GM18907 (cell line): Measurements from ENCODE around the gene TOP1.
A peak's percentile ranks its signal among the peaks of the same experiment; 100 is the strongest.
"Not testable (repeated sequence)": the region's sequence is repeated elsewhere in the genome, so short reads cannot be mapped to it uniquely, and the experiment has no call there.

Experiments
- ATAC-seq: cut with Tn5 transposase; IDR thresholded peaks from one replicate; pipeline ENCODE4 v1.9.1; 2021; ENCODE audit warnings: mild to moderate bottlenecking, moderate library complexity; ENCODE audit not compliant: unreplicated experiment

The TOP1 gene

DNA sequence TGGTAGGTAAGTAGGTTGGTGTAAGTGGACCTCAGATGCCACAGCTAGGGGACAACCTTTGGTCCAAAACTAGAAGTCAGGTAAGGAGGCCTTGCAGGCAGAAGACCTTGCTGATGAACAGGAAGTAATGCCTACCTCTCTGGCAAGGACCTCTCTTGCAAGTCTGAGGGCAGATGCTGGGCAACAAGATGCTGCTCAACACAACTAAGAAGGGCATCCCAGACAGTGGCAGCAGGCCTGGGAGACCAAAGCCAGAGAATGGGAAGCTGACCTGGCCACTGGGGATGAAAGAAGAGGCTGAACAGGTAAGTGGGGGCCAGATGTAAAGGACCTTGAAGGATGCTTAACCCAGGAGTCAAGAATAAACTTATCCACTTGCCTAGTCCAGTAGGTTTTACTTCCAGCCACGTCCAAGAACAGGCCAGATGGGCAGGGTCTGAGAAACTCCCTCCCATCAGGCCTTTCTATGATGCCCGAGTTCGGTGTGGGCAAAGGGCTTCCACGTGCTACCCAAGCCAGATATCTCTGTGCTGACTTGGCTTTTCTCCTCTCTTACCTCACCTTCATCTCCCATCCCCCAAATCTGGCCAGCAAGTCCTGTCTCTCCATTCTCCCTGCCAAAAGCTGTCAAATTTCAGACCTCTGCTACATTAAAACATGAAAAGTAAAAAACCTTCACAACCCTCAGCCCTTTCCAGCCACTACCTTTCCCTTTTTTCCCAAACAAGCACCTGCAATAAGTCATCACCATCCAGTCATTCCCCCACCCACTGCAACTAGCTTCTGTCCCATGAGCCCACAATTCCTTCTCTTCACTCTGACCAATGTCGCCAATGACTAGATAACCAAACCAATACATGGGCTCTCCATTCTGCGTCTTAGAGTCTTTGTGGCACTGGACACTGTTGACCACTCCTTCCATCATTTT, 97.2 kb downstream of the TOP1 start:
- ATAC-seq: no peak

DNA sequence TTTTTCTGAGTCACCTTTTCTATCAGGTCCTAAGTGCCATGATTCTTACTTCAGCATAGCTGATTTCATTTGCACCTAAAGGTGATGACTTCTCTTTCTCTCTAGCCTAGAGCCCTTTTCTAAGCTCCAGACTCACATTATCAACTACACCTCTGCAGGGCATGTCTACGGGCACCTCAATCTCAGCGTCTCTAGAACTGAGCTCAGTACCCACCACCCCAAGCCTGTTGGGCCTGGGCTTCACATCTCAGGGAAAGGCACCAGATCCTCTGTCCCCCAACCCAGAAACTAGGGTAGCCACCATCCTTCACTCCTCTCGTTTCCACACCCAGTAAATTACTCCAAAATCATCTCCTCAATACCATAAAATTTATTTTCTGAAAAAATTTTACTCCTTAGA, 98.1 kb downstream of the TOP1 start:
- ATAC-seq: no peak

- not testable (repeated sequence) for ATAC-seq
Observed at GRCh38 chr20:41128317-41128716, 99.7 kb downstream of the TOP1 start.

GRCh38 chr20:41131594-41132387, 103.2 kb downstream of the TOP1 start:
- no peak for ATAC-seq

GRCh38 chr20:41132388-41132775, 103.8 kb downstream of the TOP1 start:
- ATAC-seq: not testable (repeated sequence)

DNA sequence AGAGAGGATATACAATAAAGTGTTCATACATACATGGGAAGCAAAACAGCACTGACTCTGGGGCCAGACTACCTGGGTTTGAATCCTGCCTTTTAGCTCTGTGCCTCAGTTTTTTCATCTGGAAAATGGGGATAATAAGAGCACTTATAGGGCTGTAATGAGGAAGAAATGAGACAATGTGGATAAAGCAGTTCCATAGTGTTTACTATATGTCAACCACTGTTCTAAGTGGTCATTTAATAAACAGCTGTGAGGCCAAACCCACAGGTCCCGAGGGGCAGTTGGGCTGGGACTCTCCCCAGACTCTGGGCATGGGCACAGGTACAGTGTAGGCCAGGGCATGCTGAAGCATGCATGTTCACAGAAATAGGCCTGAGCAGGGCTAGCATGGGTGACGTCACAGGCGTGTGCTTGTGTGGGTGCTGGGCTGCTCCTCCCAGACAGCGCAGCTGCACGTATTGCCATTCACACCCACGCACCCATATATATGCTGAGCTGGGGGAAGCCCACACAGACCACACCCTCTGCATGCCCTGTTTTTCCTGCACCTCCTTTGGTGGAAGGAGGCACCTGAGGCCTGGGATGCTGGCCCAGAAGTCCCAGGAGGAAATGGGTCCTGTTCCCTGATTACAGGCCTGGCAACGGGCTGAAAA, 105.2 kb downstream of the TOP1 start:
- peak; percentile 58 for ATAC-seq

GRCh38 chr20:41134362-41135186, 106.0 kb downstream of the TOP1 start:
- no peak for ATAC-seq

GRCh38 chr20:41135187-41135887, 106.7 kb downstream of the TOP1 start:
- no peak for ATAC-seq

GRCh38 chr20:41135888-41136679, 107.5 kb downstream of the TOP1 start:
- no peak for ATAC-seq

- peak; percentile 54 for ATAC-seq
Observed at GRCh38 chr20:41136680-41137613, 108.3 kb downstream of the TOP1 start, which contains the start of gene PLCG1. TSS of gene PLCG1 (plus strand) at chr20:41137543. CDS start at chr20:41137642, 99 bp downstream.

DNA sequence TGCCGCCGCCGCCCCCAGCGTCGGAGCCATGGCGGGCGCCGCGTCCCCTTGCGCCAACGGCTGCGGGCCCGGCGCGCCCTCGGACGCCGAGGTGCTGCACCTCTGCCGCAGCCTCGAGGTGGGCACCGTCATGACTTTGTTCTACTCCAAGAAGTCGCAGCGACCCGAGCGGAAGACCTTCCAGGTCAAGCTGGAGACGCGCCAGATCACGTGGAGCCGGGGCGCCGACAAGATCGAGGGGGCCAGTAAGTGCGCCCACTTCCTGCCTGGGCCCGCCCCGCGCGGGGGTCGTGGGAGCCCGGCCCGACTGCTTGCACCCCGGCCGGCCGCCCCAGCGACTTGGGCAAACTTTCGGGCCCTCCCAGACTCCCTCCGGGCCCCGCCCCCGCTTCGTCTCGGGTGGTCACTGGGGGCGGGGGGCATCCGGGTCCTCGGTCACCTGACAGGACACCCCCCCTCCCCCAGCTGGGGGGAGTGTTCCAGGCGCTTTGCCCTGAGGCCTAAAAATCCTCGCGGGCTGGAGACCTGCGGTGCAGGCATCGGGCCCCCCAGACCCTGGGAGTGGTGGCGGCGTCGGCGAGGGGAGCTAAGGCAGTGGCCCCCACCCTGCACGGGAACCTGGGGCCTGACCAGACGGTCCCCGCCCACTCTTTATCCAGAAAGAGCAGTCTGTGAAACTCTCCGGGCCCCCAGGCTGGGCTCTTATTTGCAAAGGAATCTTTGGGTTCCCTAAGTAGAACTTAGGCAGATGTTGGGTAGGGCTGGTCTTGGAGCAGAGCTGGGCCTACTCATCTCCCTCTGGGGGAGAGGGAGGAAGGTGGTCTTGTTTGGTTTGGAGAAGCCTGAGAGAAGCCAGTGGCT, 109.2 kb downstream of the TOP1 start:
- ATAC-seq: peak; percentile 24

- no peak for ATAC-seq
Observed at GRCh38 chr20:41138475-41139226, 110.0 kb downstream of the TOP1 start.

DNA sequence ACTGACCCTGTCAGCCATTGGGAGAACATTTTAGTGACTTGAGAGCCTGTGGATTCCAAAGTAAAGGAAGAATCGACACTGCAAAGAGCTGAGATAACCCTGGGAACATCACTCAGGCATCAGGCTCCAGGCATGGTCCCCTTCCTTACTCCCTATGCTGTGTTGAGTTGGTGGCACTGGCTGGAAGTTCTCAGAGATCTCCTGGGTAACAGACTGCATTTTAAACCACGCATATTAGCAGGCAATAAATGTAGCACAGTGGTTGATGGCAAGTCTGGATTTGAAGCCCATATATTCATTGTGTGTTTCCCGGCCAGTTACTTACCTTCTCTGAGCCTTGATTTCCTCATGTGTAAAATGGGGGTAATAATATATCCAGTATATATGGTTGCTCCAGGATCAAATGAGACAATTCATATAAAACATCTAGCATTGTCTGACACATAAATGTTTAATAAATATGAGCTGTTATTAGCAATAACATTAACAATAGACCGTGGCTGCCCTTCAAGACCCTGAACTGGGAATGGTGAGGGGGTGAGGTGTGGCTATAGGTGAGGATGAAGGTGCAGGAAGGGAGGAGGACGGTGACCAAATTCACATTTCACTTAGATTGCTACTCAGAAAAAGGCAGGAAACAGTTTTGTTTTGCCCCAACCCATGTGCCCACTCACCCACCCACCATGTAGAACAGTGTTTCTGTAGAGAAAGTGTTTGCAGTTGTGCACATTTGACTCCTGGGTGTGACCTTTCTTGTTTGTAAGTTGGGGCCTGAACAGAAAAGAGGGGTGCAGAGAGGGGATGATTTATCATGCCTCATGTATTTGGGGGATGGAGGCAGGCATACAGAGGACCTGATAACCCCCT, 110.8 kb downstream of the TOP1 start:
- no peak for ATAC-seq

- ATAC-seq: no peak
Observed at GRCh38 chr20:41140226-41141133, 111.9 kb downstream of the TOP1 start.
